ENCODE results near the gene SVOP.
A peak's percentile ranks its signal among the peaks of the same experiment; 100 is the strongest.

The SVOP gene

GRCh38 chr12:108948367-108948766 lies 72.5 kb downstream of the SVOP start:
- DNase-seq (ENCODE audit: low read depth): no peak
- TF ChIP-seq, protein P1, sequence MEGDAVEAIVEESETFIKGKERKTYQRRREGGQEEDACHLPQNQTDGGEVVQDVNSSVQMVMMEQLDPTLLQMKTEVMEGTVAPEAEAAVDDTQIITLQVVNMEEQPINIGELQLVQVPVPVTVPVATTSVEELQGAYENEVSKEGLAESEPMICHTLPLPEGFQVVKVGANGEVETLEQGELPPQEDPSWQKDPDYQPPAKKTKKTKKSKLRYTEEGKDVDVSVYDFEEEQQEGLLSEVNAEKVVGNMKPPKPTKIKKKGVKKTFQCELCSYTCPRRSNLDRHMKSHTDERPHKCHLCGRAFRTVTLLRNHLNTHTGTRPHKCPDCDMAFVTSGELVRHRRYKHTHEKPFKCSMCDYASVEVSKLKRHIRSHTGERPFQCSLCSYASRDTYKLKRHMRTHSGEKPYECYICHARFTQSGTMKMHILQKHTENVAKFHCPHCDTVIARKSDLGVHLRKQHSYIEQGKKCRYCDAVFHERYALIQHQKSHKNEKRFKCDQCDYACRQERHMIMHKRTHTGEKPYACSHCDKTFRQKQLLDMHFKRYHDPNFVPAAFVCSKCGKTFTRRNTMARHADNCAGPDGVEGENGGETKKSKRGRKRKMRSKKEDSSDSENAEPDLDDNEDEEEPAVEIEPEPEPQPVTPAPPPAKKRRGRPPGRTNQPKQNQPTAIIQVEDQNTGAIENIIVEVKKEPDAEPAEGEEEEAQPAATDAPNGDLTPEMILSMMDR (IDR thresholded peaks at IDR 0.05; ENCODE audit: insufficient read depth, low read depth, low read length, missing control alignments): no peak
- H3K4me3 ChIP-seq (ENCODE audit: low read depth, low read length): no peak overlapping the region

DNA sequence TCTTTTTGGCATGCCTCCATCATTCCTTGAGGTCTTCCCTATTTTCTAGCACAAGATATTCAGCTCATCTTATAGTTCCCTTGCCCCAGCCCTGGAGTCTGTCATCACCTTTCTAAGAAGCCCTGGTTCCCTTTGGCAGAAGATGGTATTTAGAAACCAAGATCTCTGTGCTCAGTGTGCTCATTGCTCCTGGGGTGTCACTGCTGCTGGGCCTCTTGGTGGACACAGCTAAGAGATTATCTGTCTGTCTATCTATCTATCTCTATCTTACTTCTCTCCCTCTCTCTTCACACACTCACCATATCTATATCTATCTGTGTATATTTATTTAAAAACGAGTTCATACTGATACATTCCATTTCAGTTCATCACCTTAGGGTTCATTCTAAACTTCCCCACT lies 73.8 kb downstream of the SVOP start:
- TF ChIP-seq, protein P1 (IDR thresholded peaks at IDR 0.05; ENCODE audit: insufficient read depth, low read depth, low read length, missing control alignments): no peak
- DNase-seq (ENCODE audit: low read depth): no peak
- H3K4me3 ChIP-seq (ENCODE audit: low read depth, low read length): no peak overlapping the region

GRCh38 chr12:108940138-108940537 lies 80.7 kb downstream of the SVOP start:
- TF ChIP-seq, protein P1 (IDR thresholded peaks at IDR 0.05; ENCODE audit: insufficient read depth, low read depth, low read length, missing control alignments): no peak
- no peak overlapping the region for H3K4me3 ChIP-seq (ENCODE audit: low read depth, low read length)
- DNase-seq (ENCODE audit: low read depth): no peak

DNA sequence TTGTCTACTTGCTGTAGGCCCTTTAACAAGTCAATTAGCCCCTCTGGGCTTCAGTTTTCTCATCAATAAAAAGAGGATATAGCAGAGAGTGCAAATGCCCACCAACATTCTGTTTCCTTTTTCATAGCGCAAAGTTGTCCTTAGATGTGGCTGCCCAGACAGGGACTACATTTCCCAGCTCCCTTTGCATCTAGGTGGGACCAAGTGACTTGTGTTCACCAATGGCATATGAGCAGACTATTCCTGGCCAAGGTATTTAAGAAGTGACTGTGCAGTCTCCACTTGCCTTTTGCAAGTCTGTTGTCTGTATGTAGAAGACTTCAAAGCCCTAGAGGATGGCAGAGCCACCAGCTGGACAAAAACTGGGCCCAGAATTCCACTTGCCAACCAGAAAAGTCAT lies 81.3 kb downstream of the SVOP start:
- no peak overlapping the region for H3K4me3 ChIP-seq (ENCODE audit: low read depth, low read length)
- peak; percentile 56 for DNase-seq (ENCODE audit: low read depth)
- TF ChIP-seq, protein P1 (IDR thresholded peaks at IDR 0.05; ENCODE audit: insufficient read depth, low read depth, low read length, missing control alignments): no peak

DNA sequence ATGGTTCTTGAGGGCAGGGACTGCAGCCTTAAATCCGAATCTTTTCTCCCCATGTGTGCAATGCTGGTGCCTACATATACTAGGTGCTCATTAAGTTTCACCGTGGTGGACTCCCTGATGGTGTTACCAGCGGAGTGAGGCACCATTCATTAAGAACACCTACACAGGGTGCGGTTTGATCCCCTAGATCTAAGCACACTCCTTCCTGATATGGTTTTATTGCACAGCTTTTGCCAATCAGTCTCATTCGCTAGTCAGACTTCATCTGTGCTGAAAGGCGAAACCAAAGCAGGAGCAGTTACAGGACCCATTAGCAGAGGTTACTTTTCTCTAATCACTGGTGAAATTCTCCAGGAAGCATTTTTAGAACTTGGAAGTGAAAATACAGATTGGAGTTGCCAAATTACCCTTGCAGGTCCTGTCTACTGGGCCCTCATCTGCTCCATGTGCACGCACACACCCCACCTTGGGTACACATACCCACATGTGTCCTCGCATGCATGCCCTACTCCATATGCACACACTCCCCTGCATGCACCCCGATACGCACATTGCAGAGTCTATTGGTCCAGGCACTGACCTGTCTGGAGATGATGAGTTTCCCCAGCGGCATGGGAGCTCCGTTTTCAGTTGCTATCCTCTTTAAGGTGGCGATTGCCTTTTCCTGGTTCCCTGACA lies 82.5 kb downstream of the SVOP start:
- no peak for DNase-seq (ENCODE audit: low read depth)
- no peak overlapping the region for H3K4me3 ChIP-seq (ENCODE audit: low read depth, low read length)
- TF ChIP-seq, protein P1 (IDR thresholded peaks at IDR 0.05; ENCODE audit: insufficient read depth, low read depth, low read length, missing control alignments): no peak

DNA sequence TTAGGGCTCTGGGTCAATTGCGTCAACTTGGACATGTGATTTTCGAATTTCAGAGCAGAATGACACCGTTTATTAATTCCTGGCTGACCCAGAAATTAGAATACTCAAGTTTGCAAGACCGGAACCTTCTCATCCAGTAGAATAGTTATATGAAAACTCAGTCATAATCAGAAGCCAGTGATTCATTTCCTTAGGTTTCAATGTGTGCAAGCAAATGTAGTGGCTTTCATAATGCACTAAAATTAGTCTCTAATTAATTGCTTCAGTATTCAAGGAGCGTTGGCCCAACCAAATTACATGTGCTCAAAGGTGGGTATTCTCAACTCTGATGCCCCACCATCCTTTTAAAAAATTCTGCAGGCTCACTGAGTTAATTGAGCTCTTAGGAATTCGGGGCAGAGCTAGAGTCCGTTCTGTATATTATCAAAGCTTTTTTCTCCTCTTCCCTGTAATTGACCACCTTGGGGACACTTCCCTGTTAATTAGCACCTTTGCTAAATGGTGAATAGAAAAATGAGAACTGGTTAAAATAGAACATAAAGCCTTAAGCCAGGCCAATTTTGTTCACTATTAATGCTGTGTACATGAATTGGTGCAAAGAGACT lies 85.6 kb downstream of the SVOP start:
- peak; percentile 35 for DNase-seq (ENCODE audit: low read depth)
- TF ChIP-seq, protein P1 (IDR thresholded peaks at IDR 0.05; ENCODE audit: insufficient read depth, low read depth, low read length, missing control alignments): no peak
- no peak overlapping the region for H3K4me3 ChIP-seq (ENCODE audit: low read depth, low read length)

DNA sequence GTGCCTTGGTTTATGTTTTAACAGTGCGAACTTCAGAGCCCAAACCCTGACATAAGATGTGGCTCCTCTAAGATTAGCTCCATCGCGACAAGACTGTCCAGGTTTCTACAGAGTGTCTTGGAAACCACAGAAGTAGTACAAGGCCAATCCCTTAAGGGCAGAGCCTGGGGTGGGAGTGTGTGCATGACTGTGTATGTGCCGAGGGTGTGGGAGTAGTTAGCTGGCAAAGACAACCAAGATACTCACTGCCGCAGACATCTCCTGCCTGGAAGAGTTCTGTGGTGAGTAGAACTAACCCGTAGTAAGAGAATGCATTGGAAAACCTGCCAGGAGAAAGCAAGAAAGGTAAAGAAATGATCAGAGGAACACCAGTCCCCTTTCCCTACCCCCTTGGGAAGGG lies 86.9 kb downstream of the SVOP start:
- TF ChIP-seq, protein P1 (IDR thresholded peaks at IDR 0.05; ENCODE audit: insufficient read depth, low read depth, low read length, missing control alignments): no peak
- H3K4me3 ChIP-seq (ENCODE audit: low read depth, low read length): no peak overlapping the region
- DNase-seq (ENCODE audit: low read depth): no peak
